GM18526 (cell line): ENCODE data around the gene ABLIM3.

Experiments
- POLR2A ChIP-seq: IDR thresholded peaks from 3 replicates; pipeline ENCODE4 v1.6.1; 2011; ENCODE audit not compliant: insufficient read length; ENCODE audit errors: extremely low read depth

Gene ABLIM3

DNA sequence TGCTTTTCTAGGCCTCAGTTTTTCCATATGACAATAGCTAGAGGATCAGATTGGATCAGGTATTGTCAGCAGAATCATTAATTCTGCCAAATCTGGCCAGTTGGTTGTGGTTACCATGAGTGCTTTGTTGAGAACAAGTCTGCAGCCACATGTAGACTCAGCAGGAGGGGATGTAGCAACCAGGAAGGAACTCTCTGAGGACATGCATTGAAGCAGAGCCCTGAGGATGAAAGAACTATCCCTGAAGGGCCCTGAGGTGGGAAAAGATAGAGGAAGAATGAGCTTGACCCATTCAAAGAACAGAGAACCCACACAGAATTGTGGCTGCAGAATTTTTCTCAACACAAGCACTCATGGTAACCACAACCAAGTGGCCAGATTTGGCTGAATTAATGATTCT lies 70.3 kb downstream of the ABLIM3 start:
- no peak for TF ChIP-seq POLR2A

DNA sequence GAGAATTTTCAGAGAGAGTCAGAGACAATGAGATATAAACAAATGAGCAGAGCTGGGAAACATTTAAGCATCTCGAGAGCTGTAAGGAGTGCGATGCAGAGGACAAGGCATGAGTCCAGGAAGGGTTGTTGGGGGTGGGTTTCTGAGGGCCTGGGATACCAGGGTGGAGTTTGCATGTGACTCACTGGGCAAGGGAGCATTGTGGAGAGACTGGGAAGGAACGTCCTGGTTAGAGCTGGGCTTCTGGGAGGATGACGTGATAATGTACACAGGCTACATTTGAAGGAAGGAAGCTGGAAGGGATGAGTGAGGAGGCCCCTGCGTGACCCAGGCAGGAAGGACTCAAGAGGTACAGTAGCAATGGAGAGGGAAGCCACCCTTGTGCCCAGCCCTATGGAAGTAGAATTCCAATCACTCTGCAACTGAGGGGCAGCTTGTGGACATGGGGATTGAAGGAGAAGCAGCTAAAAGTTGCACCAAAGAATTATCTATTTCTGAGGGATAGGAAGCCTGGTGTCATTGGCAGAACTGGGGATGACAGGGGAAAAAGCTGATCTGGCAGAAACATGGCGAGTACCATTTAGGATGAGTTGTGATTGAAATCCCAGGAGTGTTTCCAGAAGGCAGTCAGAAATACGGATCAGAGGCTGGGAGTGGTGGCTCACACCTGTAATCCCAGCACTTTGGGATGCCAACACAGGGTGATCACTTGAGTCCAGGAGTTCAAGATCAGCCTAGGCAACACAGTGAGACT lies 71.1 kb downstream of the ABLIM3 start:
- no peak for TF ChIP-seq POLR2A

DNA sequence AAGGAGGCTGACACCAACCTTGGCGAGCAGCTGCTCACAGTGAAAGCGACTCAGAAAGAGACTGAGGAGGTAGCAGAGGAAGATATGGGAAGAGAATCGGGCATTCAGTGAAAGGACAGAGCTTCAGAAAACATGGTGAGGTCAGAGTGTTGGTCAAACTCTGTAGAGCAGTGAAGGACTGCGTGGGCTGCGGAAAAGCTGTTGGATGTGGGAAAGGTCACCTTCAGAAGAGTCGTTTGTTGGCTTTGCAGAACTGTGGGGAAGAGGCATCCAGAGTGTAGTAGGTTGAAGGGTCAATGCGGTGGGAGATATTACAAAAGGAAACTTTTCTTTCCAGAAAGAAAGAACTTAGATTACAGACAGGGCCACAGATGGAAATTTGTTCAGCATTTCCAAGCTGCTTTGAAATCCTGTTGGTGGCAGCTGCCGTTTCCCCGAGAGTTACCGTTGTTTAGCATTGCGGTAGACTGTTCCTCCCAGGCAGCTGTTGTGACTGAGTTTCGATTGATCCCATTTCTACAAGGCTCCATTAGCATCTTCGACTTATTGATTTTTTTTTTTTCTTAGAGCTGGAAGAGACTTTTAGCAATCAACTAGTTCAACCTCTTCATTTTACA lies 72.1 kb downstream of the ABLIM3 start:
- no peak for TF ChIP-seq POLR2A

- TF ChIP-seq POLR2A = no peak
Measured at GRCh38 chr5:149215478-149216090, 74.3 kb downstream of the ABLIM3 start.

DNA sequence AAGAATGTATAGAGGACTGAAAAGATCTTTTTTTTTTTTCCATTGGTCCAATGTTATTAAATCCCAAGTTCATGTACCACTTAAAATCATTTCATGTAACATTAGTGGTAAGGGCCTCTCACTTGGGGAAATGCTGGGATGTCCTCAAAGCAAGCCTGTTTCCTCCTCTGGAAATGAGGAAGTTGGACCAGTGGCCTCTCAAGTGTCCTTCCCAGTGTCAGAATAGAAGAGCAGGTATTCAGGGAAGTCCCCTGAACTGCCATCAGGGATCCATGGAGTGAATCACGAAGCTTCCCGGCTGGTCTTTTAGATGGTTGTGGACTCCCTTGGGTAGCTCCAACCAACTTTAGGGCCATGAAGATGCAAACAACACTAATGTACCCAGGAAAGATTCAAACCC lies 75.2 kb downstream of the ABLIM3 start:
- no peak for TF ChIP-seq POLR2A

GRCh38 chr5:149217096-149217802 lies 76.0 kb downstream of the ABLIM3 start:
- TF ChIP-seq POLR2A = no peak

DNA sequence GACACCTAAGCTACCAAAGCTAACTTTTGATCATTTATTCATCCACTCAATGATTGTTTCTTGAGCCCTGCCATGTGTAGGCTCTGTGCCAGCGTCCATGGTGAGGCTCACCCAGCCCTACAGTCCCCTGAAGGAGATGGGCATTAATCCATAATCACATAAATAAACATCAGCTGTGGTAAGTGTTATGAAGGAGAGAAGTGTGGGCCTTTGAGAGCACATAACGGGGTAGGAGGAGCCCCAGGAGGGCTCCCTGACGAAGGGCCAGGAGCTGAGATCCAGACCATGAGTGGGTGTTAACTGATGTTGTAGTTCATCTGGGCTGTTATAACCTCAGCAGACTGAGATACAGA lies 76.5 kb downstream of the ABLIM3 start:
- TF ChIP-seq POLR2A = no peak

DNA sequence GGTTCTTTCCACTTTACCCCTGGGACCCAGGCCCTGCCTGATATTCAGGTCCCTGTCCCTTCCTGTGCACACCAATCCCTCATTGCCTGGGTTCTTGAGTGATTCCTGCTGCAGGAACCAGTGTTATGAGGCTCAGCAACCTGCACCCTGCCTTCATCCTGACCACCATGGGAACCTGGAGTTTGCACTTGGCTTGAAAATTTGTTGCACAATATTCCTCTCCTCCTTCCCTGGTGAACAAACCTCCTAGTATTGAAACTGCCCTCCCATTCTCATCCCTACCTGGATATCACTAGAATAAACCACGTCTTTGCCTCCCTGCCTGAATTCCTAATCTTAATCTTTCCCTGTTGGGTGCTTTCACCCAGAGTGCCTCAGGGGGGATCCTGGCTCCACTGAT lies 78.3 kb downstream of the ABLIM3 start:
- no peak for TF ChIP-seq POLR2A

DNA sequence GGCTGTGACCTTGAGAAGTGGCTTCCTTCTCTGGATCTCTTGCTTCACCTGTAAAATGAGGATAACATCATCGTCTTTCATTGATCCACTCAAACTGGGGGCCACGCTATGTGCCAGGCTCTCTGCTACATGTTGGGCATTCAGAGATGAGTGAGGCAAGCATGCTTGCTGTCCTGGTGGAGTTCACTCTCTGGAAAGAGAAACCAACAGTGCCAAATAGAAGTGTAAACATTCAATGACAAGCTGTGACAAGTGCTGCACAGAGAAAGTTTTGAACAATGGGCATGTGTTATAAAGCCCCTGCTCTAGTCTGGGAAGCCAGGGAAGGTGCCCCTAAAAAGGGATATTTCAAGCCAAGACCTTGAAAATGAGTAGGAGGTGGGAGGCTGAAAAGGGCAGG lies 79.5 kb downstream of the ABLIM3 start:
- TF ChIP-seq POLR2A = no peak

- TF ChIP-seq POLR2A = no peak
Measured at GRCh38 chr5:149221326-149221725, 80.0 kb downstream of the ABLIM3 start.

DNA sequence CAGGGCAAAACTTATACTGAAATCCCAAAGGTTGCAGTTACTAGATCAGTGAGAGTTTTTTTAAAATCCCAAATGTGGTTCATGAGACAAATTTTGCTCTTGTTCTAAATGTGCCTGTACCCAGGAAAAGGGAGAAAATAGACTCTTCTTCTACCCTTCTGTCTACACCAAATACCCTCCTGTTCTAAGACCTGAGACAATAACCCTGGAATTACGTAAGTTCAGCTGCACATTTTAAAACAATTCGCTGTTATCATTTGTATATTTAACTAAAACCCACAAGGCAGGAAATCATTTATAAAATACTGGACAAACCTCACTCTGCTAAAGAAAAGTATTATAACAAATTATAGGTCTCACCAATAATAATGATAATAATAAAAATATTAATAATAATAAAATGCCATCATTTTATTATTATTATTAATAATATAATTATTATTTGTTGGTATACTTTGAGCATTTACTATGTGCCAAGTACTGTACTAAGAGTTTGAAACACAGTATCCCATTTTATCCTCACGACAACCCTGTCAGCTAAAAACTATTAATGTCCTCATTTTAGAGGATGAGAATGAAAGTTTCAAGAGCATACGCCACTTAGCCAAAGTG lies 80.5 kb downstream of the ABLIM3 start:
- no peak for TF ChIP-seq POLR2A

DNA sequence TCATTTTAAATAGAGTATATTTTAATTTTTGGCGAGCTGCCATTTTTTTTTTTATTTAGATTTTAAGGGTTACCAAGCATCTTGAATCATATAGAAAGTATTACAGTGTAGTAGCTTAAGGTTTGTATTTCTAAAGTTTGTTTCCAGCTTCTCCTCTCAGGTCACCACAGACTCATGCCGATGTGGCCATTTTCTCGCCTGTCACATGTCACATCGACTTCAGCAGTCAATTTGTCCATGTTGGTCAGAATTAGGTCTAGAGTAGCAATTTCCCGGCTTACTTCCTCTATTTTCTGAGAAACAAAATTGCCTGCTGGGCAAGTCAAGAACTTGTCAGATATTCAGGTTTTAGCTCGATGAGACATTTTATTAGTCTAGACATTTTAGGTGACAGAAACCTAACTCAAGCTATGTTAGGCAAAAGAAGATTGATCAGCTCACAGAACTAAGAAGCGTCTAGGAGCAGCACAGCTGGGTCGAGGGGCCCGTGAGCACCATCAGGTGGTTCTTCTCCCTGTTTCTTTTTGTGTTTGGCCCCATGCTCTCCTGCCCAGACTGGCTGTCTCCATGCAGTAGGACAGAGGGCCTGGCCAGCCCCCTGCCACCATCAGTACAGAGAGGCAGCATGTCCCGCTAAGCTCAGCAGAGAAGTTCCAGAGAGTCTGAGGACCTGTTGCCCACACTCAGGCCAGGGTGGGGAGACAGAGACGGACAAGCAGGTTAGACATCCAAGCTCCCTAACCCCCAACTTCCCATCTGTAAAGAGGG lies 82.0 kb downstream of the ABLIM3 start:
- TF ChIP-seq POLR2A = no peak

- no peak for TF ChIP-seq POLR2A
Measured at GRCh38 chr5:149224282-149224681, 83.0 kb downstream of the ABLIM3 start.

DNA sequence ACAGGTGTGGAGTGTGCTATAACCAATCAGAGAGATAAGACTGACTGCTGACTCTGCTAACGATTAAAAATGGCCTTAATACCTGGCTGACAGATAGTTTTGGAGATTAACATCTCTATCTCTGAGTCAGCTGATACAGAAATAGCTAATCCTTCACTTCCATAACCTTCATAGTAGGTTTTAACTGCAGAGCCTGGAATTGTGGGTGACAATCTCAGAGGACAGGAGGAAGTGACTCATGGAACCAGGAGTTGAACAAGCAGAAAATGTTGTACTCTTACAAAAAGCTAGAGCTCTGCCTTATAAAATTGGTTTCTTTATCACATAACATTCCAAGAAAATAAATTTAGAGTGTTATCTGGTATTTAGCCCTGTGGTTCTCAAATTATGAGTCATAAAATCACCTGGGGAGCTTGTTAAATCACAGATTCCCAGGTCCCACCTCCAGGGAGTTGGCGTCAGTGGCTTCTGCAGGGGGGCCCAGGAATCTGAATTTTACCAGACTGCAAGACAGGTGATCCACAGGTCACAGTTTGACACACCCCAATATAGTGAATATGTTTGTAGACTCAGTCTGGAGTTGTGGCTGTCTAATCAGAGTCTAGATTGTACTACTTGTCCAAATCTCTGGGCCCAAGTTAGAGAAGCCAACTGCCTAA lies 86.0 kb downstream of the ABLIM3 start:
- TF ChIP-seq POLR2A = no peak

GRCh38 chr5:149228618-149229297 lies 87.5 kb downstream of the ABLIM3 start:
- TF ChIP-seq POLR2A = no peak
